HepG2 (cell line): ENCODE measurements around the gene FOXR1. TPM values are rescaled to one million over a fixed set of nuclear protein-coding genes. Genes with fewer than 3 reads are reported as not detected.

Experiments used
- AHR ChIP-seq: IDR thresholded peaks from 2 replicates; pipeline ENCODE4 v1.6.1; 2018; ENCODE audit warnings: missing genetic modification reagents, missing compliant biosample characterization
- MLXIP ChIP-seq: sonication (generic); formaldehyde crosslinking; IDR thresholded peaks from 2 replicates; pipeline ENCODE4 v1.9.0; 2021; ENCODE audit warnings: missing genetic modification reagents, borderline replicate concordance
- PREB ChIP-seq: sonication (generic); formaldehyde crosslinking; IDR thresholded peaks from 2 replicates; pipeline ENCODE4 v1.4.0; 2020; ENCODE audit warnings: missing genetic modification reagents
- STAT5B ChIP-seq: sonication (generic); formaldehyde crosslinking; IDR thresholded peaks from 2 replicates; pipeline ENCODE4 v1.4.0; 2020; ENCODE audit warnings: missing genetic modification reagents
- XRCC5 ChIP-seq: fragments of 200-400 bp; formaldehyde crosslinking; optimal IDR thresholded peaks from 2 replicates; pipeline ENCODE3; 2017; ENCODE audit warnings: mild to moderate bottlenecking, low read length
- ZBED4 ChIP-seq: sonication (generic); formaldehyde crosslinking; IDR thresholded peaks from 2 replicates; pipeline ENCODE4 v1.4.0; 2020; ENCODE audit warnings: missing genetic modification reagents, borderline replicate concordance
- ZFP90 ChIP-seq: sonication (generic); formaldehyde crosslinking; IDR thresholded peaks from 2 replicates; pipeline ENCODE4 v1.8.0; 2022; ENCODE audit warnings: missing genetic modification reagents, mild to moderate bottlenecking, inconsistent platforms, borderline replicate concordance
- ZFY ChIP-seq: sonication (generic); formaldehyde crosslinking; IDR thresholded peaks from 2 replicates; pipeline ENCODE4 v1.4.0; 2020; ENCODE audit warnings: missing genetic modification reagents
- ZMAT5 ChIP-seq: sonication (generic); formaldehyde crosslinking; IDR thresholded peaks from 2 replicates; pipeline ENCODE4 v1.5.0; 2020; ENCODE audit warnings: mild to moderate bottlenecking, low read depth, missing genetic modification reagents, borderline replicate concordance
- ZNF280B ChIP-seq: sonication (generic); formaldehyde crosslinking; IDR thresholded peaks from 2 replicates; pipeline ENCODE4 v1.5.0; 2020; ENCODE audit warnings: missing genetic modification reagents, mild to moderate bottlenecking, borderline replicate concordance
- ZNF282 ChIP-seq: fragments of 450-650 bp; IDR thresholded peaks from 2 replicates; pipeline ENCODE4 v1.6.1; 2018; ENCODE audit not compliant: partially characterized antibody
- ZNF326 ChIP-seq: sonication (generic); formaldehyde crosslinking; IDR thresholded peaks from 2 replicates; pipeline ENCODE4 v1.4.0; 2020; ENCODE audit warnings: missing genetic modification reagents, borderline replicate concordance
- ZNF362 ChIP-seq: sonication (generic); formaldehyde crosslinking; IDR thresholded peaks from 2 replicates; pipeline ENCODE4 v1.4.0; 2020; ENCODE audit warnings: missing genetic modification reagents, mild to moderate bottlenecking, borderline replicate concordance
- ZNF724P ChIP-seq: sonication (generic); formaldehyde crosslinking; IDR thresholded peaks from 2 replicates; pipeline ENCODE4 v1.8.0; 2022; ENCODE audit warnings: missing genetic modification reagents, borderline replicate concordance
- ZNF747 ChIP-seq: sonication (generic); formaldehyde crosslinking; IDR thresholded peaks from 2 replicates; pipeline ENCODE4 v1.8.1; 2023; ENCODE audit warnings: missing genetic modification reagents, mild to moderate bottlenecking, borderline replicate concordance
- ZNF768 ChIP-seq: sonication (generic); formaldehyde crosslinking; IDR thresholded peaks from 2 replicates; pipeline ENCODE4 v1.4.0; 2020; ENCODE audit warnings: missing genetic modification reagents
- ZSCAN12 ChIP-seq: sonication (generic); formaldehyde crosslinking; IDR thresholded peaks from 2 replicates; pipeline ENCODE4 v1.9.0; 2021; ENCODE audit warnings: mild to moderate bottlenecking, missing genetic modification reagents
- polyA plus RNA-seq, 8 experiments: library from polyadenylated mRNA; depleted of rRNA in 3 of 8; stranded (reverse) in 7 of 8; unstranded in 1 of 8; fragments of >200 nt; fragmentation: Illumina TruSeq in 4 of 8; extraction: Trizol in 4 of 8; gene quantifications; 2 replicates each; pipeline versions ENCODE4 v1.2.1 to v1.2.3, GENCODE V29; 2011 to 2016; ENCODE audit warnings: low read depth in 4 of 8, missing spikeins in 1 of 8, mixed read lengths in 1 of 8; ENCODE audit not compliant: insufficient read depth in 1 of 8
- total RNA-seq, 5 experiments: library from RNA; depleted of rRNA; stranded (reverse); fragments of >200 nt; fragmentation: Illumina TruSeq; extraction: Trizol; gene quantifications; 2 replicates each; pipeline ENCODE4 v1.2.3, GENCODE V29; 2016; ENCODE audit warnings: low read depth in 1 of 5

The FOXR1 gene
- total and polyA plus RNA-seq, 2 of the 13 experiments (the other 11 are each of a cell fraction or from before 2014, with no cell fraction given): not detected

- TF ChIP-seq PREB (CRISPR knock-in tag): no peak
- TF ChIP-seq XRCC5: peak; percentile 94
- no peak; the same call in 1 of the 2 replicates for TF ChIP-seq ZNF768 (CRISPR knock-in tag)
- no peak for TF ChIP-seq ZMAT5
- 0 out of 2 replicates have a peak, but pooled peaks have one; percentile 49 for TF ChIP-seq ZFP90 (CRISPR knock-in tag)
- TF ChIP-seq ZFY (CRISPR knock-in tag): peak; percentile 28; the same call in 1 of the 2 replicates
- peak; percentile 96 for TF ChIP-seq ZNF747
- TF ChIP-seq ZNF362: peak; percentile 53; the same call in 1 of the 2 replicates
- peak; percentile 68; the same call in 1 of the 2 replicates for TF ChIP-seq ZBED4 (CRISPR knock-in tag)
- TF ChIP-seq ZNF326 (CRISPR knock-in tag): no peak
- TF ChIP-seq MLXIP (CRISPR knock-in tag): 0 out of 2 replicates have a peak, but pooled peaks have one; percentile 7
- 0 out of 2 replicates have a peak, but pooled peaks have one; percentile 58 for TF ChIP-seq AHR (CRISPR knock-in tag)
- no peak for TF ChIP-seq STAT5B
- 0 out of 2 replicates have a peak, but pooled peaks have one; percentile 41 for TF ChIP-seq ZNF724P (CRISPR knock-in tag)
- no peak; the same call in 1 of the 2 replicates for TF ChIP-seq ZSCAN12 (CRISPR knock-in tag)
- TF ChIP-seq ZNF280B (CRISPR knock-in tag): no peak; the same call in 1 of the 2 replicates
- no peak for TF ChIP-seq ZNF282
These were observed 58.9 kb downstream of the FOXR1 start, which contains the start of gene SLC37A4 (continued) for GRCh38 chr11:119030329-119031047.
